GM12874 (cell line): ENCODE data around the gene CD53.

ENCODE experiments used
- CTCF ChIP-seq: IDR thresholded peaks from 2 replicates; pipeline ENCODE4 v1.5.1; 2011; ENCODE audit warnings: low read depth, mild to moderate bottlenecking, control low read depth, low read length, moderate library complexity; ENCODE audit not compliant: insufficient read depth

Gene CD53, protein sequence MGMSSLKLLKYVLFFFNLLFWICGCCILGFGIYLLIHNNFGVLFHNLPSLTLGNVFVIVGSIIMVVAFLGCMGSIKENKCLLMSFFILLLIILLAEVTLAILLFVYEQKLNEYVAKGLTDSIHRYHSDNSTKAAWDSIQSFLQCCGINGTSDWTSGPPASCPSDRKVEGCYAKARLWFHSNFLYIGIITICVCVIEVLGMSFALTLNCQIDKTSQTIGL

GRCh38 chr1:110872745-110873720 is at the start of gene CD53:
Gene CD53 (plus strand): TSS chr1:110873148. CDS start chr1:110891409, 18,261 bp downstream.
- no peak for TF ChIP-seq CTCF

DNA sequence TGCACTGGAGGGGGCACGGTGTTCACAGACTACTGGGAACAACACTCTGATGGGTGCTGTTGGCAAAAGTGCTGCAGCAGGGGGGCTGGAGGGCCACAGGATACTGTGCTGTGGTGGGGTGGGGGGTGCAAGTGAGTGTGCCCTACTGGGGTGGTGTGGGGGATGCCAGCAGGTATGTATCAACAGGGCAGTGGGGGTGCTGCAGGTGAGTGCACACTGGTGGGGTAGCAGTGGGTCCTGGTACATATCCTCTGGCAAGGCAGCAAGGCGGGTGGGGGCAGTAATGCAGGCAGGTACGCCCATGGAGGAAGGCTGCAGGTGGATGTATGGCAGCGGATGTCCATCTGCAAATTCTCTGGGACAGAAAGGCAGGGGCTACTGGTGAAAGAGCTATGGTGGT is 48.8 kb upstream of the CD53 start:
- TF ChIP-seq CTCF, result no peak

DNA sequence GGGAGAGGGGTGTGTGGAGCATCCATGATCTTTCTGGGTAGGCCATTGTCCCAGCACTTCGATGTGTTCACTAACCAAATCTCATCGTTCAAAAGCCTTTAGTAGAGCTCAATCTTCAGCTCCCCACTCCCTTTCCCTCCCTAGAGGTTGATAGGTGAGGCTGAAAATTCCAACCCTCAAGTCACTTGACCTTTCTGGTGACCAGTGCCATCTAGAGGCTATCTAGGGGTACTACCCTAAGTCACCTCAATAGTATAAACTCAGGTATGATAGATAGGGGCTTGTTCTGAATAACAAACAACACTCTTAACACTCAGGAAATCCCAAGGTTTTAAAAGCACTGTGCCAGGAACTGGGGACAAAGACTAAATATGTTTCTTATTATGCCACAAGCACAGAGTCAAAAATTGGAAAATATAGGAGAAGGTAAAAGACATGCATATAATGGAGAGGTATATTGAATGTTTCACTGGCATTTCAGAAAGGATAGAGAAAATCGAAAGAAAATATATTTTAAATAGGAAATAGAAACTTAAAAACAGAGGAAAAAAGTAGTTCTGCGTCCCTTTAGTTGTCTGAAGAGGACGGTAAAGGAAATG is 42.9 kb upstream of the CD53 start:
- TF ChIP-seq CTCF, result peak; percentile 80

DNA sequence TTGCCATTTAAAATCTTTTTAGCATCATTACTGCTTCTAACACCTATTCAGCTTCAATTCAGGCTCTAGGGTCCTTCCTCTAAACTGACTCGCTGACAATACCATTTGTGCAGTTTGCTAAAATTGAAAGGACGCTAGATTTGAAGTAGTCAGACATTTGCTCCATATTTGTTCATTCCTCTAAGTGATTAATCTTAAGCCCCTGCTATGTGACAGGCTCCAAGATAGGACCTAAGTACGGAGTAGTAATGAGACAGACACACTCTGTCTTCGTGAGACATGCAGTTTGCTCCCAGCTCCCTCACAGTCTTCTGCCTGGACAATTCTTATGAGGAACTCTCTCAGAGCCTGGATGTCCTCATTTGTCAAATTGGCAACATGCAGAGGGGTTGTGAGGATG is 26.1 kb upstream of the CD53 start:
- no peak for TF ChIP-seq CTCF

DNA sequence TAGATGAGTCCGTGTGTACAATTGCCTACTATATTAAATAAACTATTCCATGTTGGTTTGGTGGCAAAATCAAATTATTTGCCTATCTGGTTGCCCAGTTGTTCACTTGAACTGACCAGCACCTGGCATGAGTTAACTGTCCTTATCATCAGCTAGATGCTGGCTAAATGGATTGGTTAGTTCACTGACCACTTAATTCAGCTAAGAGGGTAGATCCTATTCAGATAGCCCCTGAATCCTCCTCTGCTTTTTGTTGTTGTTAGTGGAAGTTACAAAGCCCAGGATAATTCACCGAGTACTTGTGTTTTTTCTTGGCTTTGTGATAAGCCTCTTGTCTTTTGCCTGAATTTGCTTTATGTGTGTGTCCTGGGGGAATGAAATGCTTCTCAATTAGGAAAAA is 22.8 kb upstream of the CD53 start:
- TF ChIP-seq CTCF, result no peak

GRCh38 chr1:110850627-110851026 is 22.3 kb upstream of the CD53 start:
- TF ChIP-seq CTCF, result no peak

- no peak for TF ChIP-seq CTCF
Measured at GRCh38 chr1:110853135-110853534, 19.8 kb upstream of the CD53 start.
